Progenitor cell of endocrine pancreas (in vitro differentiated cells): ENCODE results near the gene CEND1. TPM values are rescaled to one million over a fixed set of nuclear protein-coding genes. Genes with fewer than 3 reads are reported as not detected.

Source experiments
- DNase-seq: peaks from one replicate; pipeline ENCODE4 v3.0.0; 2021; ENCODE audit warnings: low spot score; ENCODE audit not compliant: unreplicated experiment
- H3K27ac Mint-ChIP-seq: 2 replicates; pipeline ENCODE4 v1.8.0; 2021; ENCODE audit warnings: mild to moderate bottlenecking, moderate library complexity, mixed read lengths
- H3K27me3 Mint-ChIP-seq: 2 replicates; pipeline ENCODE4 v1.8.0; 2021; ENCODE audit warnings: mixed read lengths
- H3K36me3 Mint-ChIP-seq: 2 replicates; pipeline ENCODE4 v1.8.0; 2022; ENCODE audit warnings: mixed read lengths; ENCODE audit not compliant: insufficient read depth
- H3K4me1 Mint-ChIP-seq: 2 replicates; pipeline ENCODE4 v1.8.0; 2021; ENCODE audit warnings: low read depth, mixed read lengths
- H3K4me3 Mint-ChIP-seq: 2 replicates; pipeline ENCODE4 v1.8.0; 2021; ENCODE audit warnings: low read depth, mild to moderate bottlenecking, moderate library complexity, mixed read lengths
- H3K9me3 Mint-ChIP-seq: 2 replicates; pipeline ENCODE4 v1.8.0; 2021; ENCODE audit warnings: low read depth, mixed read lengths
- total RNA-seq: library from RNA; stranded (reverse); gene quantifications from 2 replicates; pipeline ENCODE4 v1.2.1, GENCODE V29; 2021
- TF ChIP-seq, protein P1 (sequence below): fragments of 200-600 bp; sonication (generic); IDR thresholded peaks from one replicate; pipeline ENCODE4 v1.5.0; 2021; ENCODE audit warnings: antibody characterized with exemption, mild to moderate bottlenecking; ENCODE audit not compliant: unreplicated experiment

The CEND1 gene
- total RNA-seq, 1 donor from 2014 or later = not detected

DNA sequence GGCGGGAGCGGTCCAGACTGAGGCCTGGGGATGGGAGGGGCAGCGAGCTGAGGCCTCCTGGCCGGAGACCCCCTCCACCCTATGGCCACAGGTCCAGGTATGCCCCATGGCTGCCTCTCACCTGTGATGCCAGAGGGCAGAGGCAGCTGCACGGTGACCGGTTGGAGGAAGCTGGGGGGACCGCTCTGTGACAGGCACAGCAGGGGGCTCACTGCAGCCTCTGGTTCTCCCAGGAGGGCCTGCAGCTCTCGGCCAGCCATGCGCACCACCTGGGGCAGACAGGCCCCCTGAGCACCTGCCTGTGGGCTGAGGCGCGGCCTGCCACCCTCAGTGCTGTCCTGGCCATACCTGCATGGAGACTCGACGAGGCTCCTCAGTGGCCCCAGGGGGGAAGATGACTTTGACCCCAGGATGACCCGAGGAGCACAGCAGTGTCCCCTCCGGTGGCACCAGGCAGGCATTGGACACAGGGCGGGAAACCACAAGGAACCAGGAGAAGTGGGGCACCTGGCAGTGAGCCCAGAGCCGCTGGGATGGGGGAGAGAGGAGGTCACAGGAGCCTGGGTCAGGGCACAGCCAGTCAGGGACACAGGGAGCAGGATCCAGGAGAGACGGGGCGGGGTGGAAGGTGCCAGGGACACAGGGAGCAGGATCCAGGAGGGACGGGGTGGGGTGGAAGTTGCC lies 11.3 kb upstream of the CEND1 start:
- TF ChIP-seq, protein P1, sequence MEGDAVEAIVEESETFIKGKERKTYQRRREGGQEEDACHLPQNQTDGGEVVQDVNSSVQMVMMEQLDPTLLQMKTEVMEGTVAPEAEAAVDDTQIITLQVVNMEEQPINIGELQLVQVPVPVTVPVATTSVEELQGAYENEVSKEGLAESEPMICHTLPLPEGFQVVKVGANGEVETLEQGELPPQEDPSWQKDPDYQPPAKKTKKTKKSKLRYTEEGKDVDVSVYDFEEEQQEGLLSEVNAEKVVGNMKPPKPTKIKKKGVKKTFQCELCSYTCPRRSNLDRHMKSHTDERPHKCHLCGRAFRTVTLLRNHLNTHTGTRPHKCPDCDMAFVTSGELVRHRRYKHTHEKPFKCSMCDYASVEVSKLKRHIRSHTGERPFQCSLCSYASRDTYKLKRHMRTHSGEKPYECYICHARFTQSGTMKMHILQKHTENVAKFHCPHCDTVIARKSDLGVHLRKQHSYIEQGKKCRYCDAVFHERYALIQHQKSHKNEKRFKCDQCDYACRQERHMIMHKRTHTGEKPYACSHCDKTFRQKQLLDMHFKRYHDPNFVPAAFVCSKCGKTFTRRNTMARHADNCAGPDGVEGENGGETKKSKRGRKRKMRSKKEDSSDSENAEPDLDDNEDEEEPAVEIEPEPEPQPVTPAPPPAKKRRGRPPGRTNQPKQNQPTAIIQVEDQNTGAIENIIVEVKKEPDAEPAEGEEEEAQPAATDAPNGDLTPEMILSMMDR = no peak
- H3K27ac Mint-ChIP-seq = no peak overlapping the region
- no peaks in the 10 kb centered on the region for H3K9me3 Mint-ChIP-seq
- H3K36me3 Mint-ChIP-seq = no peaks in the 10 kb centered on the region
- H3K4me1 Mint-ChIP-seq = peaks cover 5% of the 10 kb centered on the region
- H3K27me3 Mint-ChIP-seq = no peaks in the 10 kb centered on the region
- H3K4me3 Mint-ChIP-seq = no peak overlapping the region
- DNase-seq = no peak

DNA sequence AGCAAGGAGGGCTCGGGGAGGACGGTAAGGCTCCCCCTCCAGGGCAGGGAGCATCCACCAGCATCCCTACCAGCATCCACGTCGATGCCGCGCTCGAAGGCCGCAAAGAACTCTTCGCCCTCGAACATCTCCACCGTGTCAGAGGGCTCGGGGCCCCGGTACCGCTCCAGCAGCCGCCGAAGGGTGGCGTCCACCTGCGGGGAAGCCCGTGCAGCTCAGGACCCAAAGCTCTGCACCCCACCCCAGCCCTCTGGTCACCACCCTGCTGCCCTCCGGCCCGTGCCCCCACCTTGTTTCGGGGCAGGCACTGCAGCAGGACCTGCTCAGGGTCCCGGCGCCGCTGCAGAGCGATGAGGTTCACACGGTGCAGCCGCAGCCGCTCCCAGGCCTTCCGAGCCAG lies 10.6 kb upstream of the CEND1 start:
- DNase-seq = no peak
- Mint-ChIP-seq H3K27me3 (no peaks in the 10 kb centered on the region), H3K4me1 (peaks cover 7% of the 10 kb centered on the region), H3K4me3 (no peak overlapping the region), H3K36me3 (no peaks in the 10 kb centered on the region), H3K9me3 (no peaks in the 10 kb centered on the region), H3K27ac (no peak overlapping the region)
- TF ChIP-seq, protein P1 = no peak

- peak overlapping the region; percentile 19 for H3K4me3 Mint-ChIP-seq
- TF ChIP-seq, protein P1 = no peak
- no peaks in the 10 kb centered on the region for H3K36me3 Mint-ChIP-seq
- H3K9me3 Mint-ChIP-seq = no peaks in the 10 kb centered on the region
- no peaks in the 10 kb centered on the region for H3K27me3 Mint-ChIP-seq
- H3K4me1 Mint-ChIP-seq = peaks cover 7% of the 10 kb centered on the region
- H3K27ac Mint-ChIP-seq = no peak overlapping the region
- no peak for DNase-seq
These were observed 9.9 kb upstream of the CEND1 start for GRCh38 chr11:799641-800316.

DNA sequence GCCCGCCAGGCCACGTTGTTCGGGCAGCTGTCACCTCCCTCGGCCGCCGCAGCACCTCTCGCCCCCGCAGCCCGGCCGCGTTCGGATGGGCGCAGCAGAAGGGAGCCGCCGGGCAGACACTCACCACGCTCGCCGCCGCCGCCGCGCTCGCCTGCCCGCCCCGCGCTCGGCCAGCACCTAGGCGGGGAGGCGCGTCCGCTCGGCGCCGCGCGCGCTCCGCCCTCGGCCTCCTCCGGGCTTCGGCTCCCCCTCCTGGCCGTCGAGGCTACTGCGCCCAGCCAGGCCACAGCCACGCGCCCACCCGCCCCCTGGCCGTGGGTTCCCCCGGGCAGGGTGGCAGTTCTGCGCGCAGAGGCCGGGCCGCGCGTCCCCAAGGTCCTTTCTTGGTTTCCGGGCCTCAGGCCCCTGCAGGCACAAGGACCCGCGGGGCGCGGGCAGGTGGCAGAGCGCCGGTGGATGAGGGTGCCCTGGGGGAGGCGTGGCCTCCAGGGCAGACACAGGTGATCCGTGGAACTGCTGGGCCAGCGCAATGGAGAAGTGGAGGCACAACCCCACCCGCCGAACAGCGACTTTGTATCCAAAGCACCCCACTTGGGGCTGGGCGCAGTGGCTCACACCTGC lies 8.3 kb upstream of the CEND1 start, which contains the start of gene SLC25A22:
Gene SLC25A22, minus strand, starts transcription at position 189 of the 621 bp plus-strand sequence. CDS start 3,275 bp downstream, outside the sequence.
- H3K27ac Mint-ChIP-seq = peak within 1 kb of the TSS; percentile 92
- H3K36me3 Mint-ChIP-seq = no peaks in the 10 kb centered on the region
- peak; percentile 86 for DNase-seq
- H3K27me3 Mint-ChIP-seq = no peaks in the 10 kb centered on the region
- no peaks in the 10 kb centered on the region for H3K9me3 Mint-ChIP-seq
- TF ChIP-seq, protein P1 = peak; percentile 83
- H3K4me1 Mint-ChIP-seq = peaks cover 7% of the 10 kb centered on the region
- H3K4me3 Mint-ChIP-seq = peak within 1 kb of the TSS; percentile 82

GRCh38 chr11:797296-798092 lies 7.6 kb upstream of the CEND1 start:
- Mint-ChIP-seq H3K4me3 (peak overlapping the region; percentile 82), H3K36me3 (no peaks in the 10 kb centered on the region), H3K27me3 (no peaks in the 10 kb centered on the region), H3K9me3 (no peaks in the 10 kb centered on the region), H3K4me1 (peaks cover 7% of the 10 kb centered on the region), H3K27ac (peak overlapping the region; percentile 92)
- TF ChIP-seq, protein P1 = no peak
- no peak for DNase-seq
